Measurements from ENCODE around the gene GADD45A.
A peak's percentile ranks its signal among the peaks of the same experiment; 100 is the strongest.

GADD45A gene

GRCh38 chr1:67672260-67672803 lies 12.7 kb upstream of the GADD45A start:
- DNase-seq, result no peak

- no peak for DNase-seq
These were observed 11.4 kb upstream of the GADD45A start for GRCh38 chr1:67673468-67674201.

GRCh38 chr1:67674260-67675011 lies 10.6 kb upstream of the GADD45A start:
- DNase-seq, result no peak

GRCh38 chr1:67675800-67676199 lies 9.2 kb upstream of the GADD45A start:
- DNase-seq, result no peak

GRCh38 chr1:67676287-67676686 lies 8.7 kb upstream of the GADD45A start:
- DNase-seq, result no peak

- DNase-seq, result no peak
These were observed 8.1 kb upstream of the GADD45A start for GRCh38 chr1:67676946-67677345.

GRCh38 chr1:67677408-67677807 lies 7.6 kb upstream of the GADD45A start:
- DNase-seq, result no peak

- no peak for DNase-seq
These were observed 7.1 kb upstream of the GADD45A start for GRCh38 chr1:67677930-67678329.

GRCh38 chr1:67679691-67680090 lies 5.3 kb upstream of the GADD45A start:
- no peak for DNase-seq

- DNase-seq, result no peak
These were observed 4.5 kb upstream of the GADD45A start for GRCh38 chr1:67680486-67680885.

- DNase-seq, result no peak
These were observed 2.3 kb upstream of the GADD45A start for GRCh38 chr1:67682659-67683197.

GRCh38 chr1:67683316-67683715 lies 1.7 kb upstream of the GADD45A start:
- DNase-seq, result no peak

- DNase-seq, result peak; percentile 32
These were observed 1.1 kb upstream of the GADD45A start for GRCh38 chr1:67683766-67684525.

- DNase-seq, result no peak
These were observed 405 bp upstream of the GADD45A start for GRCh38 chr1:67684526-67685066.

GRCh38 chr1:67685558-67686266 lies 711 bp downstream of the GADD45A start:
- peak; percentile 49 for DNase-seq

- DNase-seq, result peak; percentile 94
These were observed 1.5 kb downstream of the GADD45A start for GRCh38 chr1:67686267-67687197.

GRCh38 chr1:67687198-67687545 lies 2.2 kb downstream of the GADD45A start:
- peak; percentile 38 for DNase-seq

- DNase-seq, result peak; percentile 76
These were observed 2.6 kb downstream of the GADD45A start for GRCh38 chr1:67687649-67688048.

GRCh38 chr1:67688526-67689219 lies 3.7 kb downstream of the GADD45A start:
- peak; percentile 93 for DNase-seq

- DNase-seq, result peak; percentile 61
These were observed 4.4 kb downstream of the GADD45A start for GRCh38 chr1:67689267-67690017.
